MM.1S (cell line): ENCODE data around the gene OSBPL2.

ENCODE experiments used
- CTCF ChIP-seq: fragments of 300-600 bp; sonication (generic); IDR thresholded peaks from 2 replicates; pipeline ENCODE4 v1.5.1; 2016; ENCODE audit warnings: antibody characterized with exemption, low read length, mixed read lengths
- EZH2 ChIP-seq: fragments of 300-600 bp; sonication (generic); optimal IDR thresholded peaks from 2 replicates; pipeline ENCODE3; 2017; ENCODE audit warnings: low read depth, mild to moderate bottlenecking, antibody characterized with exemption, low read length, mixed read lengths
- EZH2phosphoT487 ChIP-seq: fragments of 300-600 bp; sonication (generic); IDR thresholded peaks from 2 replicates; pipeline ENCODE4 v1.6.1; 2018; ENCODE audit warnings: antibody characterized with exemption, low read length

GRCh38 chr20:62238569-62239277 lies 402 bp downstream of the OSBPL2 start:
- TF ChIP-seq CTCF (no peak), EZH2phosphoT487 (no peak), EZH2 (no peak)
